ENCODE data around the gene DDX51. TPM values are rescaled to one million over a fixed set of nuclear protein-coding genes. Genes with fewer than 3 reads are reported as not detected.

The DDX51 gene
- total and polyA plus RNA-seq, 2 donors (not counting 1 experiment from before 2014, with no cell fraction given) = 46.3 to 60.8 TPM

- TF ChIP-seq, protein P1, sequence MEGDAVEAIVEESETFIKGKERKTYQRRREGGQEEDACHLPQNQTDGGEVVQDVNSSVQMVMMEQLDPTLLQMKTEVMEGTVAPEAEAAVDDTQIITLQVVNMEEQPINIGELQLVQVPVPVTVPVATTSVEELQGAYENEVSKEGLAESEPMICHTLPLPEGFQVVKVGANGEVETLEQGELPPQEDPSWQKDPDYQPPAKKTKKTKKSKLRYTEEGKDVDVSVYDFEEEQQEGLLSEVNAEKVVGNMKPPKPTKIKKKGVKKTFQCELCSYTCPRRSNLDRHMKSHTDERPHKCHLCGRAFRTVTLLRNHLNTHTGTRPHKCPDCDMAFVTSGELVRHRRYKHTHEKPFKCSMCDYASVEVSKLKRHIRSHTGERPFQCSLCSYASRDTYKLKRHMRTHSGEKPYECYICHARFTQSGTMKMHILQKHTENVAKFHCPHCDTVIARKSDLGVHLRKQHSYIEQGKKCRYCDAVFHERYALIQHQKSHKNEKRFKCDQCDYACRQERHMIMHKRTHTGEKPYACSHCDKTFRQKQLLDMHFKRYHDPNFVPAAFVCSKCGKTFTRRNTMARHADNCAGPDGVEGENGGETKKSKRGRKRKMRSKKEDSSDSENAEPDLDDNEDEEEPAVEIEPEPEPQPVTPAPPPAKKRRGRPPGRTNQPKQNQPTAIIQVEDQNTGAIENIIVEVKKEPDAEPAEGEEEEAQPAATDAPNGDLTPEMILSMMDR (IDR thresholded peaks at IDR 0.05) = no peak
- no peak for TF ChIP-seq EZH2 (IDR thresholded peaks at IDR 0.05; ENCODE audit: borderline replicate concordance, insufficient read depth, low read depth, low read length, poor library complexity, severe bottlenecking)
Observed at GRCh38 chr12:132114667-132115066, 29.5 kb downstream of the DDX51 start.

DNA sequence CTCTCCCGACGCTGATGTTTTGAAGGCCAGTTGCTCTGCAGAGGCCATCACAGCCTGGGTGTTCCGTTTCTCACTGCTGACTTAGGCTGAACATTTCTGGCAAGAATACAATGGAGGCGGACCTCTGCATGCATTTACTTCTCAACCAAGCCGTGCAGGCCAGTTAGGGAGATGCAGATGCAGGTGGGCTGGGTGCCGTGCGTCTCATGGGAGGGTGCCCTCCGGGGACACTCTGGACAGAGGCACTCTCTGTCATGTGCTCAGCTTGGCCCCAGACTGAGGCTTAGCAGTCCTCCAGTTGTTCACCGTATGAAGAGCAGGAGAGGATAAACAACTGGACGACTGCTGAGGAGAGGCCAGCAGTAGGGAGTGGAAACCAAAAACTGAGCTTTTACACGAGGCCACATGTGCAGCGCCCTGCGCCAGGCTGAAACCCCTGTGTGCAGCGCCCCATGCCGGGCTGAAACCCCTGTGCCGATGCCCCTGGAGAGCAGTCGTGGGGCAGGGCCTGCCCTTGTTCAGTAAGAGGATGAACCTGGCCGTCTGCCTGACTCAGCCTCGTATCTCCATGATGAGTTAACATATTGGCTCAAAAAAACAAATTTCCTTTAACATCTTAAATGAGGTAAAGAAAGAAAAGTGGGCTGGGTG is 32.3 kb downstream of the DDX51 start:
- 97% methylated on average over 16 of the region's 19 CpGs for WGBS (ENCODE audit: insufficient coverage)
- Histone ChIP-seq H3K9me3 (ENCODE audit: control extremely low read depth in 1 of 3, control insufficient read depth in 2 of 3, insufficient read depth in 1 of 3, low read length in 2 of 3) (no peaks in the 10 kb centered on the region), H3K27ac (ENCODE audit: low read length in 2 of 2) (no peak overlapping the region), H3K4me1 (ENCODE audit: control insufficient read depth in 2 of 2, insufficient read depth in 2 of 2, low read length in 2 of 2) (no peaks in the 10 kb centered on the region), H2AFZ (ENCODE audit: insufficient read depth, low read depth, low read length, poor library complexity, severe bottlenecking) (no peak overlapping the region), H3K9ac (ENCODE audit: low read length) (no peak overlapping the region), H3K27me3 (replicated peaks in 1 of 4; ENCODE audit: control extremely low read depth in 1 of 4, control insufficient read depth in 3 of 4, insufficient read depth in 4 of 4, low read length in 3 of 4) (no peaks in the 10 kb centered on the region), H4K20me1 (ENCODE audit: control insufficient read depth, insufficient read depth, low read length, poor library complexity, severe bottlenecking) (no peaks in the 10 kb centered on the region), H3K36me3 (replicated peaks in 1 of 2; ENCODE audit: control extremely low read depth in 1 of 2, control insufficient read depth in 1 of 2, extremely low read depth in 1 of 2, insufficient read depth in 2 of 2, low read length in 1 of 2) (peaks cover 14 to 43% of the 10 kb centered on the region in 2 experiments), H3K4me2 (replicated peaks; ENCODE audit: low read depth, low read length, poor library complexity, severe bottlenecking) (no peak overlapping the region), H3K79me2 (ENCODE audit: control insufficient read depth, insufficient read depth, low read length) (no peaks in the 10 kb centered on the region), H3K4me3 (ENCODE audit: control extremely low read depth in 1 of 5, extremely low read depth in 1 of 5, insufficient read depth in 1 of 5, low read depth in 2 of 5, low read length in 4 of 5) (no peak overlapping the region)
- intact Hi-C loops (cut with micrococcal nuclease) = no loop called here
- TF ChIP-seq EZH2 (IDR thresholded peaks at IDR 0.05; ENCODE audit: borderline replicate concordance, insufficient read depth, low read depth, low read length, poor library complexity, severe bottlenecking) = no peak
- TF ChIP-seq, protein P1 (IDR thresholded peaks at IDR 0.05) = no peak
- DNase-seq = no peak
- Mint-ChIP-seq H3K27me3 (no peaks in the 10 kb centered on the region), H3K4me1 (no peaks in the 10 kb centered on the region), H3K9me3 (ENCODE audit: insufficient read depth) (no peaks in the 10 kb centered on the region), H3K4me3 (no peak overlapping the region), H3K27ac (no peak overlapping the region)
- ATAC-seq (ENCODE audit: low read depth) = no peak
- POLR2A ChIA-PET = no interaction called here
- CTCF ChIA-PET = no interaction called here

More at GRCh38 chr12:132114667-132115066, 29.5 kb downstream of the DDX51 start:
- H3K79me2 ChIP-seq (ENCODE audit: control insufficient read depth, insufficient read depth, low read length) = no peaks in the 10 kb centered on the region
- H3K4me2 ChIP-seq (replicated peaks; ENCODE audit: low read depth, low read length, poor library complexity, severe bottlenecking) = no peak overlapping the region
- no peak for ATAC-seq (ENCODE audit: low read depth)
- no peak overlapping the region for H3K9ac ChIP-seq (ENCODE audit: low read length)
- WGBS (ENCODE audit: insufficient coverage) = over 99% methylated on average over 6 of the region's 6 CpGs
- H2AFZ ChIP-seq (ENCODE audit: insufficient read depth, low read depth, low read length, poor library complexity, severe bottlenecking) = no peak overlapping the region
- H3K4me3 ChIP-seq (ENCODE audit: control extremely low read depth in 1 of 5, extremely low read depth in 1 of 5, insufficient read depth in 1 of 5, low read depth in 2 of 5, low read length in 4 of 5) = no peak overlapping the region
- no peaks in the 10 kb centered on the region for H3K27me3 ChIP-seq (replicated peaks in 1 of 4; ENCODE audit: control extremely low read depth in 1 of 4, control insufficient read depth in 3 of 4, insufficient read depth in 4 of 4, low read length in 3 of 4)
- H3K36me3 ChIP-seq (replicated peaks in 1 of 2; ENCODE audit: control extremely low read depth in 1 of 2, control insufficient read depth in 1 of 2, extremely low read depth in 1 of 2, insufficient read depth in 2 of 2, low read length in 1 of 2) = peaks cover 12 to 39% of the 10 kb centered on the region in 2 experiments
- Mint-ChIP-seq H3K9me3 (ENCODE audit: insufficient read depth) (no peaks in the 10 kb centered on the region), H3K27me3 (no peaks in the 10 kb centered on the region), H3K27ac (no peak overlapping the region), H3K4me1 (no peaks in the 10 kb centered on the region), H3K4me3 (no peak overlapping the region)
- intact Hi-C loops (cut with micrococcal nuclease) = no loop called here
- no peak for DNase-seq
- no peaks in the 10 kb centered on the region for H4K20me1 ChIP-seq (ENCODE audit: control insufficient read depth, insufficient read depth, low read length, poor library complexity, severe bottlenecking)
- CTCF ChIA-PET = no interaction called here
- no peak overlapping the region for H3K27ac ChIP-seq (ENCODE audit: low read length in 2 of 2)
- no peaks in the 10 kb centered on the region for H3K4me1 ChIP-seq (ENCODE audit: control insufficient read depth in 2 of 2, insufficient read depth in 2 of 2, low read length in 2 of 2)
- no peaks in the 10 kb centered on the region for H3K9me3 ChIP-seq (ENCODE audit: control extremely low read depth in 1 of 3, control insufficient read depth in 2 of 3, insufficient read depth in 1 of 3, low read length in 2 of 3)
- POLR2A ChIA-PET = no interaction called here

Measured in B cell (primary cell).